HG03139 (cell line): ENCODE measurements around the gene METTL13.
"Not testable (repeated sequence)": the region's sequence is repeated elsewhere in the genome, so short reads cannot be mapped to it uniquely, and the experiment has no call there.

ENCODE experiments used
- ATAC-seq: cut with Tn5 transposase; IDR thresholded peaks from one replicate; pipeline ENCODE4 v1.9.1; 2021; ENCODE audit not compliant: unreplicated experiment

The METTL13 gene

DNA sequence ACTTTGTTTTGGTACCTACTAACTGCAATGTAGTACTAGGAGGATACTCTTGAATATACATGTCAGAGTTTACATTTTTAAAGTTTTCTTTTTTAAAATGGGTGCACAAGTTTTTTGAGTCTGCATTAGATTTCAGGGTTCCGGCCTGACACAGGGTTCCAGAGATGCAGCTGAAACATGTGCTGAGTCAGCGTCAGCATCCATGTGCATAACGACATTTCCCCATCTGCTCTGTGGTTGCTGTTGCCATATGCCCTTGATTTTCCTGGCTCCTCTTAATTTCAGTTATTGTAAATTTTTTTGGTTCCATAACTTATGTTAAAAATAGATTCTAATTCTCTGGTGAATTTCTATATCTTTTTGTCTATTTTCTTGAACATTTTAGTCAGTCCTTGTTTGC is 12.3 kb upstream of the METTL13 start:
- no peak for ATAC-seq

DNA sequence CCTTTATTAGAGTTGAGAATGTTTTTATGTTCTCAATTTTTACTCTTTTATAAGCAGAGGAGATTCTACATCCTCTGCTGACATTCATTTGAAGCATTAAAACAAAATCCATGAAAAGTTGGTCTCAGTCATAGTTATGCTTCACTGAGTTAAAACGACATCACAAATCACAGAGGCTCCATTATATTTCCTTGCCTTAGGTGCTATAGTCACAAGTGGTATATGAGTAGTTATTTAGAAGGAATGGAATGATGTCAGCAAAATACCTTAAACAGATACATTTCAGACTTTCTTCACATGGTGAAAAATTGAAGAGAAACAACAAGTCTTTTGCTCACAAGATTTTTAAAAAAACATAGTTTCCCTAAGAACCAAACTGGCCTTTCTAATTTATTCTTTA is 11.7 kb upstream of the METTL13 start:
- no peak for ATAC-seq

DNA sequence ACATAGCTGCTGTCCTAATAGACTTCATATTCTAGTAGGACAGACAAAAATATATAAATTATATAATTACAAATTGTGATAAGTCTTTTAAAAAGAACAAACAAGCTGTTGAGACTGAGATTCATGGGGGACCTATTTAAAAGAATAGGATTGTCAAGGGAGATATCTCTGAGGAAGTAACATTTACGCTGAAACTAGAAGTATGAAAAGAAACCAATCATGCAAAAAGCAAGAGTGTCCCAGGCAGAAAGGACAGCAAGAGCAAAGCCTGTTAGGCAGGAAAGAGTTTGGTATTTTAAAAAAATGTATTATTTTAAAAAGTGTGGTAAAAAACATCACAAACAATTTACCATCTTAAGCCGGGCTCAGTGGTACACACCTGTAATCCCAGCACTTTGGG is 9.1 kb upstream of the METTL13 start:
- no peak for ATAC-seq

DNA sequence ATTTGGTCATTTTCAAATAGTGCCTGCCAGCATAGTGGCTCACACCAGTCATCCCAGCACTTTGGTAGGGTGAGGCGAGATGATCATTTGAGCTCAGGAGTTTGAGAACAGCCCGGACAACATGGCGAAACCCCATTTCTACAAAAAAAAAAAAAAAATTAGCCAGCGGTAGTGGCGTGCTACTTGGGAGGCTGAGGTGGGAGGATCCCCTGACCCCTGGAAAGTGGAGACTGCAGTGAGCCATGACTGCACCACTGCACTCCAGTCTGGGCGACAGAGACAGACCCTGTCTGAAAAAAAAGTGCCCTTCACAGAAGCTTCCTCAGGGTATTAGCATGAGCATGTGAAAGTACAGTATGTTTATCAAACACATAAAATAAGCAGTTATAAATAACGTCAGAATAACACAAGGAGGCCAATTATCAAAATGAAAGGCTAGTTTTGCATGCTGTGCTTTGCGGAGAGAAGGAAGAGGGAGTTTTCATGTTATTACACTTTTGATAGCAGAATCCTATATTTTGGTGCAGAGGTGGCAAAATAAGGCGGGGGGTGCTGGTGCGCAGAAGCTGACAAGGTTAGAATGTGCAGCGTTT is 781 bp upstream of the METTL13 start:
- no peak for ATAC-seq

DNA sequence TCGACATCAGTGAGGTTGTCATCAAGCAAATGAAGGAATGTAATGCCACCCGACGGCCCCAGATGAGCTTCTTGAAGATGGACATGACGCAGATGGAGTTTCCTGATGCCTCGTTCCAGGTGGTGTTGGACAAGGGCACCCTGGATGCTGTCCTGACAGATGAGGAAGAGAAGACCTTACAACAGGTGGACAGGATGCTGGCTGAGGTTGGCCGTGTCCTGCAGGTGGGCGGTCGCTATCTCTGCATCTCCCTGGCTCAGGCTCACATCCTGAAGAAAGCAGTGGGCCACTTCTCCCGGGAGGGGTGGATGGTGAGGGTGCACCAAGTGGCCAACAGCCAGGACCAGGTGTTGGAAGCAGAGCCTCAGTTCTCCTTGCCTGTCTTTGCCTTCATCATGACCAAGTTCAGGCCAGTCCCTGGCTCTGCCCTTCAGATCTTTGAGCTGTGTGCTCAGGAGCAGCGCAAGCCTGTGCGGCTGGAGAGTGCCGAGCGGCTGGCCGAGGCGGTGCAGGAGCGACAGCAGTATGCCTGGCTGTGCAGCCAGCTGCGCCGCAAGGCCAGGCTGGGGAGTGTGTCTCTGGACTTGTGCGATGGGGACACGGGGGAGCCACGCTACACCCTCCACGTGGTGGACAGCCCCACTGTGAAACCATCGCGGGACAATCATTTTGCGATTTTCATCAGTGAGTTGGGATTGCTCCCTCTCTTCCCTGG is 2.5 kb downstream of the METTL13 start:
- no peak for ATAC-seq

DNA sequence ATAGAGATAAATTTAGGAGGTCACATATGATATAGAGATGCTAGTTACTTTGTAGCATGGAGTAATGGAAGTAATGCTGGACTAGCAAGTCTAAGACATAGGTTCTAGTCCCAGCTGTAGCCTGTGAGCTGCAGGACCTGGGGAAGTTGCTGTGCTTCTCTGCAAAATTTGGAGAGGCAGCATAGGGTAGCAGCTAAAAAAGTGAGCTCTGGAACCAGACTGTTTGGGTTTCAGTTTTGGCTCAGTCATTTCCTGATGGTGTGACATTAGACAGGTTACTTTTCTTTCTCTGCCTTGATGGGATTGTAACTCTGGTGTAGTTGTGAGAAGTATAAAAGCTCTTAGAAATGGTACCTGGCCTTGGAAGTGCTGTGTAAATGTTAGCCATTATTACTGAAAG is 3.3 kb downstream of the METTL13 start:
- ATAC-seq: no peak

DNA sequence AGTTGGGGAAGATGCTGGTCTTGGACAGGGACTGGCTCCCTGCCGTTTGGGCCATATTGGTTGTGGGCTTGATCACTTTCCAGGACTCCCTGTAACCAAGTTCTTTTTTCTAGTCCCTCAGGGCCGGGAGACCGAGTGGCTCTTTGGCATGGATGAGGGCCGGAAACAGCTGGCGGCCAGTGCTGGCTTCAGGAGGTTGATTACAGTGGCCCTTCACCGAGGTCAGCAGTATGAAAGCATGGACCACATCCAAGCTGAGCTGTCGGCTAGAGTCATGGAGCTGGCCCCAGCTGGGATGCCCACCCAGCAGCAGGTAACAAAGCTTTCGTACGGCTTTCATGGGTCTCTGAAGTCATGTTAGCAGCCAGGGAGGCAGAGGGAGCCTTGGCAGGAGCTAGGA is 4.3 kb downstream of the METTL13 start:
- ATAC-seq: no peak

DNA sequence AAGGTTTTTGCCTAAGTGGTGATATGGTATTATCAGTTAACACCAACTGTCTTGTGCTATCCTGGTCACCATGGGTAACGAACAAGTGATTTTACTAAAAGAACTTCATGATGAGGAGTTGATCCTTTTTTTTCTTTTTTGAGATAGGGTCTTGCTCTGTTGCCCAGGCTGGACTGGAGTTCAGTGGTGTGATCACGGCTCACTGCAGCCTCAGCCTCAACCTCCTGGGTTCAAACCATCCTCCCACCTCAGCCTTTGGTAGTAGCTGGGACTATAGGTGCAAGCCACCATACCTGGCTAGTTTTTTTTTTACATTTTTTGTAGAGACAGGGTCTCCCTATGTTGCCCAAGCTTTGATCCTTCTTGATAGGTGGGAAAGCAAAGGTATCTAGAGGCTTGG is 5.1 kb downstream of the METTL13 start:
- ATAC-seq: no peak

DNA sequence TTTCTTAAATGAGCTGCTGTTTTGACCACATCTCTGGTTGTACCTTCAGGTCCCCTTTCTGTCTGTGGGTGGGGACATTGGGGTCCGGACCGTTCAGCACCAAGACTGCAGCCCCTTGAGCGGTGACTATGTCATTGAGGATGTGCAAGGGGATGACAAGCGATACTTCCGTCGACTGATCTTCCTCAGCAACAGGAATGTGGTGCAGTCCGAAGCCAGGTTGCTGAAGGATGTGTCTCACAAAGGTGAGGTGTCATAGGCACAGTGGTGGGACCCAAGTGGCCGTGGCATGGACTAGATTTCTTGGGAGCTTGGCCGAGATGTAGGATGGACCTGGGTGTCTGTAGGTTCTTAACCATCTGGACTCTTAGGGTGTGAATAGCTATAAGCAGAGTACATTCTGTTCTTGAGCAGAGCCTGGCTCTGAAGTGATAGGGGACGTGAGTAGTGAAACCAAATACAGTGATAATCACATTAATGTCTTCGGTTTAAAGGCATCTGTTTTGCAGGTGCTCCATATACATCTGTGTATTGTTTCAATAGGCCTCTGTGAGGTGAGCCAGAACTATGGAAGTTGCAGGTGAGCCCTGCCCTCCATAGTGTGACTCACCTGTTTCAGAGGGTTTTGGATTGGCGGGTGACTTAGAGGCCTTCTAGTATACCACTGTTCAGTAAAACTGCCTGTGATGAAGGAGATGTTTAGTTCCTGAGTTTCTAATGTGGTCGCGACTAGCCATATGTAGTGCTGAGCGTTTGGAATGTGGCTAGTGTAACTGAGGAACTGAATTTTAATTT is 6.4 kb downstream of the METTL13 start:
- no peak for ATAC-seq

DNA sequence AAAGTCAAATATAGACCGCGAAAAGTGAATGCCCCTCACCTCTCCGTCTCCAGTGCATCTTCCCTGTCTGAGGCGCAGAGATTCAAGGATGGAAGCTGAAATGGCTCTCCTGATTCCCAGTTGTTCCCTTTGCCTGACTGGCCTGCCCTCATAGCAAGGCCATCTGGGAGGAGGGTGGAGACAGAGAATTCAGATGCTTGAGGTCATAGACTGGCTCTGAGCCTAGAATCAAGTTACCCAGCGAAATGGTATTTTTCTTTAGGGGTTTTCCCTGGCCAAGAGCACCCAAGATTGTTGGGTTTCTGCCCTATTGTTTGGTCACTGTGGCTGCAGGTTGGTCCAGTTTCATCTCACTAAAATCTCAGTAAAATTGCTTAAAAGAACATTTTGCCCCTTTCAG is 7.2 kb downstream of the METTL13 start:
- no peak for ATAC-seq

- no peak for ATAC-seq
These were observed 8.9 kb downstream of the METTL13 start for GRCh38 chr1:171790318-171790717.

- no peak for ATAC-seq
These were observed 11.4 kb downstream of the METTL13 start for GRCh38 chr1:171792656-171793369.

GRCh38 chr1:171793636-171794035 is 12.2 kb downstream of the METTL13 start:
- ATAC-seq: no peak

- no peak for ATAC-seq
These were observed 12.6 kb downstream of the METTL13 start for GRCh38 chr1:171794085-171794484.

DNA sequence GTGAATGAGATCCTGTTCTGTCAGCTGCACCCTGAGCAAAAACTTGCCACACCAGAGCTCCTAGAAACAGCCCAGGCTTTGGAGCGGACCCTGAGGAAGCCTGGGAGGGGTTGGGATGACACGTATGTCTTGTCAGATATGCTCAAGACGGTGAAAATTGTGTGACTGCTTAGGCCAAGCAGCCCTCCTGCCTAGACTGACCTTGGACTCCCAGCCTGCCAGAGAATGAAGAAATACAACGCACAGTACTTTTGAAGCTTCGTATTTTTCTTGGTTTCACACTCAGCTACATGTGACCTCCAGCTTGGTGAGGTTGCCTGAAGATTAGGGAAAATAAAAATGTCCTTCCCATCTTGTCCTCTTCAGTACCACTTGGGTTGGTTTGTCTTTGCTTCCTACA is 15.1 kb downstream of the METTL13 start:
- no peak for ATAC-seq

GRCh38 chr1:171798311-171798710 is 16.9 kb downstream of the METTL13 start:
- ATAC-seq: no peak

- no peak for ATAC-seq
These were observed 17.3 kb downstream of the METTL13 start for GRCh38 chr1:171798765-171799164.

GRCh38 chr1:171799166-171799565 is 17.7 kb downstream of the METTL13 start:
- ATAC-seq: no peak

DNA sequence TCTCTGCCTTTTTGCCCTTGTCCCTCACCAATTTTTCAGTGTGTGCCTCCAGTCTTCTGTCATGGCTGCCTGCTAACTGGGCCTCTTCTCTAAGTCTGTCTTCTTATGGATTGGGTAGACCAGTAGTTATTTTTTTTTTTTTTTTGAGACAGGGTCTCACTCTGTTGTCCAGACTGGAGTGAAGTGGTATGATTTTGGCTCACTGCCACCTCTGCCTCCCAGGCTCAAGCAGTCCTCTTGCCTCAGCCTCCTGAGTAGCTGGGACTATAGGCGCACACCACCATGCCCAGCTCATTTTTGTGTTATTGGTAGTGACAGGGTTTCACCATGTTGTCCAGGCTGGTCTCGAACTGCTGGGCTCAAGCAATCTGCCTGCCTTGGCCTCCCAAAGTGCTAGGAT is 18.2 kb downstream of the METTL13 start:
- not testable (repeated sequence) for ATAC-seq

DNA sequence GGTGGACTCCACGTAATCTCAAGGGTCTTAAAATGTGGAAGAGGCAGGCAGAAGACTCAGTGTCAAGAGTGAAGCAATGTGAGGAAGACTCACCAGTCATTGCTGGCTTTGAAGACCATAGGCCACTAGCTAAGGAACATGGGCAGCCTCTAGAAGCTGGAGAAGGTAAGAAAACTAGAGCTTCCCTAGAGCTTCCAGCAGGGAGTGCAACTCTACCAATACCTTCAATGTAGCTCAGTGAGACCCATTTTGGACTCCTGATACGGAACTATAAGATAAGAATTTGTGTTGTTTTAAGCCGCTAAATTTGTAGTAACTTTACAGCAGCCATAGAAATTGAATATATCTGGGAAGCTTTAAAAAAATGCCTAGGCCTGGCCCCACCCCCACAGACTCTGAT is 18.9 kb downstream of the METTL13 start:
- ATAC-seq: no peak

- ATAC-seq: no peak
These were observed 19.4 kb downstream of the METTL13 start for GRCh38 chr1:171800851-171801250.

DNA sequence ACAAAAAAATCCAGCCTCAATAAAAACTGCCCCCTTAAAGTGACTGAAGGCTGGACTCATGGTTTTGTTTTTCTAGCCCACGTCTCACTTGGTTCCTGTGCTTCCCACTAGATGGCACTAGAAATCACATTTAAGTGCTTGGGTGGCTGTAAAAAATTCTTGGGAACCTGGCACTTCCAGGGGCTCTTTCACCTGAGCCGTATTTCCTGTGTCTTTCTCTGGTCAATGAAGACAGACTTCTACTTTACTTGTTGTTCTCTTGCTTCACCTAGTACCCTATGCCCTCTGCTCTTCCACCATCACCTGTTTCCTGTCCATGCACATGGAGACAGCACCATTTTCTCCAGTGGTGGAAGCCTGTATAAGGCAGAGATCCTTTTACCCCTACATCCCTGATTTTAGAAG is 20.0 kb downstream of the METTL13 start:
- ATAC-seq: no peak
